HG03025 (cell line): ENCODE results near the gene DCP1A.
"Not testable (repeated sequence)": the region's sequence is repeated elsewhere in the genome, so short reads cannot be mapped to it uniquely, and the experiment has no call there.

Experiments used
- ATAC-seq: cut with Tn5 transposase; IDR thresholded peaks from one replicate; pipeline ENCODE4 v1.9.1; 2021; ENCODE audit warnings: mild to moderate bottlenecking, moderate library complexity; ENCODE audit not compliant: unreplicated experiment, low FRiP score

The DCP1A gene

DNA sequence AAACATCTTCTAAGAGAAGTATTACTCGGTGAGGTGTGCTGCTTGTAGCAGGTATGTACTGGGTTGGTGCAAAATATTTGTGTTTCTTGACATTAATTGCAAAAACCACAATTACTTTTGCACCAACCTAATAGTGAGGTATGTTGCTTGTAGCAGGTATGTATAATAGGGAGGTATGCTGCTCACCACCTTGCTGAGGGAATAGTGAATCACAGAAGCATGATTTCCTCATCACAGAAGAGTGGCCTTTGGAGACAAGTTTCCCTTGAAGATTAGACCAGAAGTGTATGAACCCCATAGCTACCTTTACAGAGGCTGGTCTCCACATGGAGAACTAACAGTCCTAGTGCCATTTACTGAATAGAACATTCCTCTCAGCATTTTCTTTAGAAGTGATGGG is 15.5 kb downstream of the DCP1A start:
- no peak for ATAC-seq

GRCh38 chr3:53329897-53330296 is 17.4 kb downstream of the DCP1A start:
- no peak for ATAC-seq

- ATAC-seq = no peak
These were observed 18.6 kb downstream of the DCP1A start for GRCh38 chr3:53328746-53329145.

- not testable (repeated sequence) for ATAC-seq
These were observed 19.4 kb downstream of the DCP1A start for GRCh38 chr3:53327986-53328385.

DNA sequence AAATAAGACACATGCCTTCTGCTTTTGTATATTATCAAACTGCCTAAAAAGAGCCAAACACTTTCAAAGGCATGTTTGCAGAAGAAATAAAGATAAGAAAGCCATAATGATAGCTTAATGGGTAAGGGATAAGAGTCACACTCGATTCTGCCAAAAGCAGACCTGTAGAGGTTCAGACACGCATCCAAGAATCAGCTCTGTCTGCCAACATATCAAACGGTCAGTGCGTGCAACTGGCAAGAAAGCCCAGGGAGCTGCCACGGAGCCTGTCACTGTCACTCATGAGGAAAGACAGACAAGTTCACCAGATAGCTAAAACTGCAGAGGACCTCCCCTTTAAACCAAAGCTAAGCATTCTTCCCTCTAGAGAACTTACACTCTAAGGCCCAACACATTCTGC is 23.2 kb downstream of the DCP1A start:
- no peak for ATAC-seq

DNA sequence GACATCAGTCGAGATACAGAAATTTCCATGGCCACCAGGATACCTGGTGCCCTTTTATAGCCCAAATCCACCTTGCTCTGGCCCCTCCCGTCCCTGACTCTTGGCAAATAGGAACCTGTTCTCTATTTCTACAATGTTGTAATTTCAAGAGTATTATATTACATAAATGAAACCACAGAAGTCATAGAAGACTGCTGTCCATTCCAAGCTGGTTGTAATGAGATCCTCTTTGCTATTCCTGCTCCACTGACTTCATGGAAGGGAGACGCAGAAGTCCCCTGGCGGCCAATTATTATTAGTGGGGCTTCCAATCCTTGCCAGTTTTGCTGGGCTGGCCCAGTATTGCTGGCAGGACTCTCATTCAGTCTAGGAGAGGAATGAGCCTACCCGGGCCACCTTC is 26.6 kb downstream of the DCP1A start:
- no peak for ATAC-seq

DNA sequence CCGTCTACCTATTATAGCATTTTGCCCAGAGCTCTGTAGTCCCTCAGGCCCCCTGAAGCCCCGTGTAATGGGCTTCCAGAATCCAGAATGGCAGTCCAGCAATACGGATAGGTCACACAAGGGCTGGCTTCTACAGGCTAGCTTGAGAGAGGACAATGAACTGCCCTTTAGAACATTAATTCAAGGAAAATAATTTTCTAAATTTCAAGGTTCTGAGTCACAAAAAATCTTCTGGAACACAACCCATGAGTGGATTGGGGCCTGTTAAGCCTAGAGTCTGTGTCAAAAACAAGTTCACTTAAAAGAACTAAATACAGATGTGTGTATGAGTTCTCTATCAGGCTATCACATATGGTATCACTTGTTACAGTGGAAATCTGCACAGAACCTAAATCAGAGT is 28.8 kb downstream of the DCP1A start:
- no peak for ATAC-seq

- no peak for ATAC-seq
These were observed 34.5 kb downstream of the DCP1A start for GRCh38 chr3:53312832-53313231.

DNA sequence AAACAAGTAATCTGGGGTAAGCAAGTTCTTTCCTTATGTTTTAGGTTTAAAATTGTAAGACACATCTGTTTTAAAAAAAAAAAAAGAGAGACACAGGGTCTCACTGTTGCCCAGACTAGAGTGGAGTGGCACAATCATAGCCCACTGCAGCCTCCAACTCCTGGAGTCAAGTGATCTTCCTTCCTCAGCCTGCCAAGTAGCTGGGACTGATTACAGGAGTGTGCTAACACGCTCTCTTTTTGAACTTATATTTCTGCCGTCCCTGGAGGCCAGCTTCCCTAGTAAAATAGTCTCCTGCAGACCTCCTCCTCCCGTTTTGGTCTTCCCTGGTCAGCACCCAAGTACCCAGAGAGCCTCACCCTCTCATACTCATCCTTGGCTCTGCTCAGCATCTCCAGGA is 35.5 kb downstream of the DCP1A start:
- no peak for ATAC-seq

- no peak for ATAC-seq
These were observed 43.4 kb downstream of the DCP1A start for GRCh38 chr3:53303957-53304356.

GRCh38 chr3:53303549-53303948 is 43.8 kb downstream of the DCP1A start:
- ATAC-seq = no peak

- no peak for ATAC-seq
These were observed 46.5 kb downstream of the DCP1A start for GRCh38 chr3:53300826-53301225.

DNA sequence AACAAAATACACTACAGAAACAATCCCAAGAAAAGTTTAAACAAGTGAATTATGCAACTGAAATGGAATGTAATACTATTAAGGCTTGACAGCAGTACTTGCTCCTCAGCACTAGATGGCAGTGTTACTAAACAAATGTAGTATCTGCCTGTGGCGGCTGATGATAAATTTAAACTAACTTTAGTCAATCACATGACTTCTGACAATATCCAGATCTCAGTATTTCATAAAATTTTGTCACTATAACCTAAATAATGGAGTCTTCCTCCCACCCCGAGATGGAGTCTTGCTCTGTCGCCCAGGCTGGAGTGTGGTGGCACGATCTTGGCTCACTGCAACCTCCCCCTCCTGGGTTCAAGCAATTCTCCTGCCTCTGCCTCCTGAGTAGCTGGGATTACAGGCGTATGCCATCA is 47.7 kb downstream of the DCP1A start:
- not testable (repeated sequence) for ATAC-seq

- ATAC-seq = no peak
These were observed 51.9 kb downstream of the DCP1A start for GRCh38 chr3:53295410-53295809.

DNA sequence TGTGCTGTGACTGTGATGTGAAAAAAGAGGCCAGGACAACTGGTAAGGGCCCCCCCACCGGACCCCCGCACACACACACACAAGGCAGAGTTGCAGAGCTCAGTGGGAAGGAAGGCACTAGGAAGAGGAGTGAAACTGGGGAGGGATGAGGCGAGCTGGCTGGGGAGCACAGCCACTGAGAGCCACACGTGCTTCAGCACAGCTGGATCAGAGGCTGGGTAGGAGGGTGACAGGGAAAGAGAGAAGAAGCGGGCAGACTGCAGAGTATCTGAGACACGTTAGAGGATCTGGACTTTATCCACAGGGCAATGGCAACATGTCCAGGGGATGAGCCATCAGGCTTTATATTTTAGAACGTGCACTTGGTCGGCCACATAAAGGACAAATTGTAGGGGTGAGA is 53.5 kb downstream of the DCP1A start:
- ATAC-seq = no peak

GRCh38 chr3:53288214-53288613 is 59.1 kb downstream of the DCP1A start:
- no peak for ATAC-seq

- ATAC-seq = no peak
These were observed 60.2 kb downstream of the DCP1A start for GRCh38 chr3:53287131-53287629.

DNA sequence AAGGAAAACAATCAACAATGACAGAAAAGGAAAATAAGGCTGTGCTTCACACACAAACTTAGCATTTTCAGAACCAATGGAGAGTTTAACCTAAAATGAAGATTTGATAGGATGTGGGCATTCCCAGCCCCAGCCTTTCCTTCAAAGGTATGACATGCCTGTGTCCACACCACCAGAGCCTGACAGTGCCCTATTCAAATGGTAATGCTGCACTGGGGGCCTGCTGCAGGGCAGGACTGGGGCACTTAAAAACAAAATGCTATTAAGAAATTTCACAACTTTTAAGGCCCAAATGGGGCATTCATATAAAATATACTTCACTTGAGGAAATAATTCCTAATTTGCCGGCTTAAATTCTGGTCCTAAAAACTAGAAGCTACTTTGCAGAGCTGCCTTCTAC is 60.6 kb downstream of the DCP1A start:
- ATAC-seq = no peak

DNA sequence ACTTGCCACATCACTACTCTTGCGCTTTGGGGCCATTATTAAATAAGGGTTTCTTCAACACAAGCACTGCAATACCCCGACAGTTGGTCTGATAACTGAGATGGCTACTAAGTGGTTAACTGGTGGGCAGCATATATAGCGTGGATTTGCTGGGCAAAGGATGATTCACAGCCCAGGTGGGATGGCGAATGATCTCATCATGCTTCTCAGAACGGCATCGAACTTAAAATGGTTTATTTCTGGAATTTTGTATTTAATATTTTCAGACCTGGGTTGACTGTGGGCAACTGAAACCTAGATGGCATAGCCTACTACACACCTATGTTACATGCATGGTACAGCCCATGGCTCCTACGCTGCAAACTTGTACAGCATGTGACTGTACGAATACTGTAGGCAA is 64.8 kb downstream of the DCP1A start:
- ATAC-seq = no peak

- no peak for ATAC-seq
These were observed 68.7 kb downstream of the DCP1A start for GRCh38 chr3:53278667-53279066.

GRCh38 chr3:53274938-53275605 is 72.3 kb downstream of the DCP1A start:
- no peak for ATAC-seq

DNA sequence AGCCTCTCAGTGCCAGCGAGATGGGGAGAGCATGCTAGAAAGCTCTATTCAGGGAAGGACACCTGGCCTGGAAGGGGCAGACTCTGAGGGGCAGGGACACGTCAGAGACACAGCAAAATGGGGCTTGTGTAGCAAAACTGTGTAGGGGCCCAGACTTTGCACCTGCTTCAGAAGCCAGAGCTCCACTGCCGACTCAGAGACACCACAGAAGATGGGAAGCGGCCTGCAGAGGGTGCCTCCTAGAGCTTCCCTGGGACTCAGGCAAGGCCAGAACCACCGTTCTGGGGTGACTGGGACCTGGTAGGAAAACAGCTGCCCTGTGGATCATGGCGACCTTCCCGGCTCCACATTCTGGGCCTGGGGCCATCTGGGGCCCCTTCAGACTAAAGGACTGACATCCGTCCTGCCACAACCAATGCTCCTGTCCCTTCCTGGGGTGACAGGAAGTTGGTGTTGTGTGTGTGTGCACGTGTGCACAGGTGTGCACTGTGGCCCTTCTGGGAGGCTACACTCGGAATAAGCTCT is 74.1 kb downstream of the DCP1A start:
- no peak for ATAC-seq
